Right ventricle myocardium inferior (tissue), 1 donor: ENCODE data around the gene ZDHHC3. TPM values are rescaled to one million over a fixed set of nuclear protein-coding genes. Genes with fewer than 3 reads are reported as not detected.
"Not testable (repeated sequence)": the region's sequence is repeated elsewhere in the genome, so short reads cannot be mapped to it uniquely, and the experiment has no call there.

Experiments
- ATAC-seq: fragments of 200-7000 bp; cut with Tn5 transposase; one replicate; pipeline ENCODE4 v1.9.1; 2020; ENCODE audit warnings: mild to moderate bottlenecking, moderate library complexity
- DNase-seq: peaks from one replicate; pipeline ENCODE4 v3.0.0; 2021; ENCODE audit errors: missing footprints
- intact Hi-C: fragments of 100-400 bp; cut with DNase I; formaldehyde crosslinking; loops from one replicate; pipeline ENCODE4 v1.11.0; 2022
- total RNA-seq: library from RNA; stranded (reverse); fragmentation: NEBNext Ultra II Directional; extraction: Animal tissue kit (Norgen Biotek cat#: 25700); gene quantifications from one replicate; pipeline ENCODE4 v1.2.1, GENCODE V29; 2021
- donor health status: DM: no; HTN: yes; CAD: no; lungs with severe emphysema.

ZDHHC3 gene
- total RNA-seq, 1 donor from 2014 or later: 35.8 TPM

DNA sequence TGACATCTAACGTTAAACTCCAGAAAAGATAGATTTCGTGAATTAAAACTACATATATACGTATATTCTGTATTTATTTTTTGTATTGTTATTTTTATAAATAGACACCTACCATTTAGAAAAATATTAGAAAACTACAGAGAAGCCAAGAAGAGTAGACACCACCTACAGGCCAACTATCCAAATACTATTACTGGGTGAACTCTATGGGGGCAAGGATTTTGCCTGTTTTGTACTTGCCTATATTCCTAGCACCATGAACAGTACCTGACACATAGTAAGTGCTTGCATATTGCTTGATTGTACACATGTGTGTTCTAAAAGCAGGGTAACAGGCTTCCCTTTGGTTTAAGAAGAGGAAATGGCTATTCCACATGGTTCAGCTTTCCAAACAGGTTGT lies 25.8 kb upstream of the ZDHHC3 start:
- DNase-seq (no peak), ATAC-seq (no peak)
- intact Hi-C loops: no loop called here

DNA sequence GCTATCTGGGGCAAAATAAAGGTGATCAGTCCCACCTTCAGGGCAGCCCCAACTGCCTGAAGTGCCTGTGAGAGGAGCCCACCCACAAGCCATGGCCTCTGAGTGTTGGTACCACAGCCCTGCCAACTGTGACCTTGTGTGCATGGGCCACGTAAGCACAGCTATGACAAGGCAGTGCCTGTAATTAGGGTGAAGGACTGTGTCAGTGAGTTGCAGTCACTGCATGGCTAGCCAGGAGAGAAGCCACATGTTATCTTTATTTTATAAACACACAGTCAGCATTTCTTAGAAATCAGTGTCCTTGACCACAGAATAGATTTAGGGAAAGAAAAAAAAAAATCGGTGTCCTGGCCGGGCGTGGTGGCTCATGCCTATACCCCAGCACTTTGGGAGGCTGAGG lies 24.8 kb upstream of the ZDHHC3 start:
- DNase-seq: no peak
- intact Hi-C loops: no loop called here
- no peak for ATAC-seq

GRCh38 chr3:44999782-45000181 lies 23.8 kb upstream of the ZDHHC3 start:
- intact Hi-C loops: no loop called here
- DNase-seq: no peak
- no peak for ATAC-seq

GRCh38 chr3:44996556-44996969 lies 20.6 kb upstream of the ZDHHC3 start:
- intact Hi-C loops: no loop called here
- ATAC-seq: no peak
- DNase-seq: no peak

GRCh38 chr3:44995142-44995770 lies 19.3 kb upstream of the ZDHHC3 start:
- intact Hi-C loops: loop anchor here (2.0 kb wide), 1 partner anchor 32 kb away; the partner anchor contains the start of gene CLEC3B
- ATAC-seq (peak; percentile 75), DNase-seq (no peak)

GRCh38 chr3:44993471-44994205 lies 17.7 kb upstream of the ZDHHC3 start:
- intact Hi-C loops: loop anchor here (2.0 kb wide), 1 partner anchor 33 kb away; the partner anchor contains the start of gene CLEC3B
- no peak for DNase-seq
- ATAC-seq: no peak

- no peak for ATAC-seq
- intact Hi-C loops: no loop called here
- DNase-seq: peak; percentile 73
Measured at GRCh38 chr3:44992555-44993470, 16.8 kb upstream of the ZDHHC3 start.

DNA sequence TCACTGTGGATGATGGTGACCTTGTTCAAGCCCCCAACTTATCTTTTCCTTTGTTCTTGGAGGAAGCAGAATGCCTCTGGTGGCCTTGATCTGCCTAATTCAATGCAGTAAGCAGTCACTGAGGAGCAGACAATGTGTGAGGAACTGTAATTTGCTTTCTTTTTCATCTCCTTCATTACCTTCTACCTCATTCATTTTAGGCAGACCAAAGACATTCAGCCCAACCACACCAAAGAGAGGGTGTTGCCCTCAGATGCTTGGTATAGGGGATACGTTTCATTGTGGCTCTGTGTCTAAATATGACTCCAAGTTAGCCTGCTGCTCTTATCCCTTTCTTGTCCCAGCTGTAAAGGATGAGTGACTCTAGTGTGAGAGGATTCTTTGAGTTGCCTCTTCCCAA lies 15.4 kb upstream of the ZDHHC3 start:
- DNase-seq (no peak), ATAC-seq (no peak)
- intact Hi-C loops: no loop called here

GRCh38 chr3:44989636-44990373 lies 13.8 kb upstream of the ZDHHC3 start:
- no peak for DNase-seq
- no peak for ATAC-seq
- intact Hi-C loops: no loop called here

DNA sequence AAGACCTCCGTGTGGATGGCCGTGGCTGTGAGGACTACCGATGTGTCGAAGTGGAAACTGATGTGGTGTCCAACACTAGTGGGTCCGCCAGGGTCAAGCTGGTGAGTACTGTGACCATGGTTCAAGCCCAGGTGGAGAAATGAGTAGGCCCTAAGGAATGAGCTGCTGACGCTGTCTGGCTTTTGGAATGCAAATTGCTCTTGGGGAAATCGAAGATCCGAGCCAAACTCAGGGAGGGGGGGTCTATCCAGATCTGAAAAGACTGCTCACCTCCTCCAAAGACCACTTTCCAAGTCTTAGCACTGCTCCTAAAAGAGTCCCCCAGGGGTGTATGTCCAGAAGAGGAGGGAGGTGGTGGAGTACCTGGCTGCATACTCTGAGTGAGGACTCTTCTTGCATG lies 13.2 kb upstream of the ZDHHC3 start:
- DNase-seq (no peak), ATAC-seq (no peak)
- intact Hi-C loops: no loop called here

GRCh38 chr3:44988073-44988472 lies 12.1 kb upstream of the ZDHHC3 start:
- ATAC-seq (no peak), DNase-seq (no peak)
- intact Hi-C loops: no loop called here

- intact Hi-C loops: no loop called here
- ATAC-seq (no peak), DNase-seq (no peak)
Measured at GRCh38 chr3:44987332-44987731, 11.4 kb upstream of the ZDHHC3 start.

GRCh38 chr3:44986330-44986729 lies 10.4 kb upstream of the ZDHHC3 start:
- intact Hi-C loops, DNase-seq, ATAC-seq: not testable (repeated sequence)

DNA sequence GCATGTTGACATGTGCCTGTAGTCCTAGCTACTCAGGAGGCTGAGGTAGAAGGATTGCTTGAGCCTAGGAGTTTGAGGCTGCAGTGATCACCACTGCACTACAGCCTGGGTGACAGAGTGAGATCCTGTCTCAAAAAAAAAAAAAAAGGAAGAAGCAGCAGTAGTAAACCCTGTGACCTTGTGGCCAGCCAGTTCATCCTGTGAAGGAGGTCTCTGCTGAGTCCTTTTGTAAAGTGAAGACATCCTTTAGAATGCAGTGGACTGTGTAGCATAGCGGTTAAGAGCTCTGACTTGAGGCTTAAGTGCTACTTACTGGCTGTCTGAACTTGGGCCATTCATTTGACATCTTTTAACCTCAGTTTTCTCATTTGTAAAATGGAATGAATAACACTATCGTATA lies 8.4 kb upstream of the ZDHHC3 start:
- DNase-seq (no peak), ATAC-seq (no peak)
- intact Hi-C loops: no loop called here

DNA sequence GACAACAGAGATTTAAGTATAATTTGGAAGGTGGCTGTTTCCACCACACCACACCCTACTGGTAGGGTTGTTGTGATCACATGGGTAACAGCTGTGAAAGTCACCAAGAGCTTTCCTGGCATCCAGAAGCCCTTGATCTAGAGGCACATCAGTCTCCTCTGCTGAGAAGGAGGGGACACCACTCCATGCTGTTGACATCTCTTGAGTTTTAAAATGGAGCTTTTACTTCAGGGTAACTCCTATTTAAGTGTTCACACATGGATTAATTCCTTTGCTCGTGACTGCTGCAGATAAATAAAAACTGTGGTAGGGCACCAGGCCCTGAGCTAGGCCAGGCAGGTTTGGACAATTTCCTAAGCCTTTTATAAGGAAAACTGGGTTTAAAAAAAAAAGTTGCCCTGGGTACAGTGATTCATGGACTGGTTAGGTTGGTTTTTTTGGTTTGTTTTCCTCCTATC lies 7.5 kb upstream of the ZDHHC3 start:
- DNase-seq: no peak
- intact Hi-C loops: no loop called here
- ATAC-seq: peak; percentile 67

DNA sequence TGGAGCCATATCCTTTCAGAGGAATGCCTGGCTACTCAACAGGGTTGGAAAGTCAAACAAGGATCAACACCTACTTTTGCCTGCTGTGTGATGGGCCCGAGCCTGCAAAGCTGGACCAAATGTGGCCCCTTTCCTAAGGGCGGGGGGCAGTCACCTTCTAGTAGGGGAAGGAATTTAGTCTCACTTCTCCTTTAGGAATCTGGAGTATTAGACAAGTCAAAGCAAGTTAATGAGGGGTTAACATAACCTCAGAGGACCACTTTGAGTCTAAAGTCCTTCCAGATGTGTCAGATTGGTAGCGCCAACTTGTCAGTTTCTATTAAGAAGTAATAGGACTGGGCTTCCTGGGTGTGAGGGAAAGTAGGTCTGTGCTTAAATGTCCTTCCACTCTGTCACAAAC lies 6.8 kb upstream of the ZDHHC3 start:
- intact Hi-C loops: no loop called here
- DNase-seq (no peak), ATAC-seq (no peak)

- intact Hi-C loops: no loop called here
- no peak for ATAC-seq
- no peak for DNase-seq
Measured at GRCh38 chr3:44981751-44982150, 5.8 kb upstream of the ZDHHC3 start.

- ATAC-seq (no peak), DNase-seq (no peak)
- intact Hi-C loops: no loop called here
Measured at GRCh38 chr3:44981220-44981619, 5.2 kb upstream of the ZDHHC3 start.

GRCh38 chr3:44974416-44974815 lies 1.6 kb downstream of the ZDHHC3 start:
- DNase-seq (no peak), ATAC-seq (no peak)
- intact Hi-C loops: no loop called here
